ENCODE measurements around the gene SMARCA1.
"Not testable (repeated sequence)": the region's sequence is repeated elsewhere in the genome, so short reads cannot be mapped to it uniquely, and the experiment has no call there.

Gene SMARCA1

GRCh38 chrX:129523079-129523911 lies at the start of gene SMARCA1:
SMARCA1 (minus strand) TSS chrX:129523490; CDS start chrX:129523370, 120 bp downstream.
- no peak for DNase-seq

GRCh38 chrX:129572422-129572821 lies 49.1 kb upstream of the SMARCA1 start:
- no peak for DNase-seq

- no peak for DNase-seq
Measured at GRCh38 chrX:129568349-129568748, 45.1 kb upstream of the SMARCA1 start.

GRCh38 chrX:129566073-129566472 lies 42.8 kb upstream of the SMARCA1 start:
- DNase-seq = no peak

- DNase-seq = no peak
Measured at GRCh38 chrX:129565046-129565650, 41.9 kb upstream of the SMARCA1 start.

GRCh38 chrX:129564345-129564744 lies 41.1 kb upstream of the SMARCA1 start:
- DNase-seq = not testable (repeated sequence)

GRCh38 chrX:129561453-129561852 lies 38.2 kb upstream of the SMARCA1 start:
- DNase-seq = no peak

GRCh38 chrX:129559783-129560182 lies 36.5 kb upstream of the SMARCA1 start:
- no peak for DNase-seq

- DNase-seq = no peak
Measured at GRCh38 chrX:129557844-129558480, 34.7 kb upstream of the SMARCA1 start.

GRCh38 chrX:129556806-129557315 lies 33.6 kb upstream of the SMARCA1 start:
- DNase-seq = no peak

GRCh38 chrX:129554816-129555215 lies 31.5 kb upstream of the SMARCA1 start:
- DNase-seq = not testable (repeated sequence)

- DNase-seq = no peak
Measured at GRCh38 chrX:129553619-129554288, 30.5 kb upstream of the SMARCA1 start.

- DNase-seq = no peak
Measured at GRCh38 chrX:129549124-129549523, 25.8 kb upstream of the SMARCA1 start.

GRCh38 chrX:129545408-129545807 lies 22.1 kb upstream of the SMARCA1 start:
- DNase-seq = no peak

- DNase-seq = no peak
Measured at GRCh38 chrX:129544780-129545179, 21.5 kb upstream of the SMARCA1 start.

- DNase-seq = no peak
Measured at GRCh38 chrX:129540722-129541184, 17.5 kb upstream of the SMARCA1 start.

- peak; percentile 26 to 38 for DNase-seq
Measured at GRCh38 chrX:129540068-129540653, 16.9 kb upstream of the SMARCA1 start, which contains the start of gene OCRL. OCRL (plus strand) TSS chrX:129540259; CDS start chrX:129540440, 181 bp downstream.

GRCh38 chrX:129534816-129535578 lies 11.7 kb upstream of the SMARCA1 start:
- DNase-seq = no peak

GRCh38 chrX:129531132-129531531 lies 7.8 kb upstream of the SMARCA1 start:
- DNase-seq = no peak

- no peak for DNase-seq
Measured at GRCh38 chrX:129530410-129530809, 7.1 kb upstream of the SMARCA1 start.

- no peak for DNase-seq
Measured at GRCh38 chrX:129529685-129530281, 6.5 kb upstream of the SMARCA1 start.
